GM21576 (cell line): ENCODE measurements around the gene GPRC5B.

Experiments used
- ATAC-seq: cut with Tn5 transposase; IDR thresholded peaks from one replicate; pipeline ENCODE4 v1.9.1; 2021; ENCODE audit warnings: mild to moderate bottlenecking, moderate library complexity; ENCODE audit not compliant: unreplicated experiment

GPRC5B gene

DNA sequence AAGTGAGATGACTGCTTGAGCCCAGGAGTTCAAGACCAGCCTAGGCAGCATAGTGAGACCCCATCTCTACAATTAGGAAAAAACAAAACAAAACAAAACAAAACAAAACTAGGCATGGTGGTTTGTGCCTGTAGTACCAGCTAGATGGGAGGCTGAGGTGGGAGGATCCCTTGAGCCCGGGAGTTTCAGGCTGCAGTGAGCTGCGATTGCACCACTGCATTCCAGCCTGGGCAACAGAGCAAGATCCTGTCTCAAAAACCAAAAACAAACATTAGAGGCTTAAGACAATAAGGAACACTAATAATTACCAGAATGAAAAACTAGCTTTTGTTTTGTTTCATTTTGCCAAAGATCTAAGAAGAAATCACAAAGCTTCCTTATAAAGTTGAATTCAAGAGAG, 69.2 kb downstream of the GPRC5B start:
- ATAC-seq: no peak

DNA sequence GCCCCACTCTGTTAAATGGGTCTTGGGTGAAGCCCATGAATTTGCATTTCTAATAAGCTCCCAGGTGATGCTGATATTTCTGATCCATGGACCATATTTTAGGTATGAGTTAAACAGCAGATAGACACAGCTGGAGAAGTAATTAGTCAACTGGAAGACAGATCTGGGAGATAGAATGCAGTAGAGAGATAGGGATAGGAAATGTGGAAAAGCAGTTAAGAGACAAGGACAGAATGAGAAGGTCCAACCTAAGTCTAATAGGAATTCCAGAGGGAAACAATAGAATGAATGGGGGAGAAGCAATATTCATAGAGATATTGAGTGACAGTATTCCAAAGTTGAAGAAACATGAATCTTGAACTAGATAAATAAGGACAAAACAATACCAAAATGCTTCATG, 71.7 kb downstream of the GPRC5B start:
- ATAC-seq: no peak

DNA sequence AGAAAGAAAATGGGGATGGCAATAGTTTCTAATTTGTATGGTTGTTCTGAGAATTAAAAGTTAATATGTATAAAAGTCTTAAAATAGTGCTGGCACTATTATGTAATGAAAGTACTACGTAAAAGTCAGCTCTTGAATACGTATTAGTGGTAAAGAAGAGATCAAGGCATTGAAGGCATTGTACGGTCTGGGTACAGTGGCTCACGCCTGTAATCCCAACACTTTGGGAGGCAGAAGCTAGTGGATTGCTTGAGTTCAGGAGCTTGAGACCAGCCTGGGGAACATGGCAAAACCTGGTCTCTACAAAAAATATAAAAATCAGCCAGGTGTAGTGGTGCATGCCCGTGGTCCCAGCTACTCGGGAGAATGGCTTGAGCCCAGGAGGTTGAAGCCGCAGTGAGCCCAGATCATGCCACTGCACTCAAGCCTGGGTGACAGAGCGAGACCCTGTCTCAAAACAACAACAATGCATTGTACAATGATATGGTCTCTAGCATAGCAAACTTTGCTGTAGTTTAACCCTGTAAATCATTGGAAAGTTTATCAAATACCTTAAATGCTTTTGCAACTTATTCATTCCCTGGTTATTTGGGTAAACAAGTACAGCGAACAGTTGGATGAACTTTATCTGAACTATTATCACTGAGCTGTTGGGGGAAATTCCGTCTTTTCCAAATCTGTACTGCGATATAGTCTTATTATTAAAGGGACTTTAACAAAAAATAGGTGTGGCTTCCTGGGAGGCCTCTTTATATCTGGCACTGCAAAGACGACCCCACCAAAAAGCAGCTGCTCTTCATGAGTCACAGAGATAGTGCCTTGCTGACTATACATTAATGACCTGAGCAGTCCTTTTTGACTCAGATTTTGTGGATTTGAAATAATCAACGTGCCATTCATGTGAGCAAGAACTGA, 73.6 kb downstream of the GPRC5B start:
- ATAC-seq: no peak

DNA sequence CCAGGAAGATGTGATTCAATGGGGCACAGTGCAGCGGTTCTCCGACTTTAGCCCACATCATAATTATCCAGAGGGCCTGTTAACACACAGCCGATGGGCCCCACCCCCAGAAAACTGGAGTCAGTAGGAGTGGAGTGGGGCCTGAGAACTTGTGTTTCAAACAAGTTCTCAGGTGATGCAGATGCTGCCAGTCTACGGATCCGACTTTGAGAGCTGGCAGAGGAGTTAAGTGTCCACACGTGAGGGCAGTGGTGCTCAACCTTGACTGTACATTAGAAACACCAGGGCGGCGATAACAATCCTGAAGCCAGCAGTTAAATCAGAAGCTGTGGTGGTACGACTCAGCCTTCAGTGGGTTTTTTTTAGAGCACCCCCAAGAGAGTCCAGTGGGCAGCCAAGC, 75.0 kb downstream of the GPRC5B start:
- ATAC-seq: no peak

DNA sequence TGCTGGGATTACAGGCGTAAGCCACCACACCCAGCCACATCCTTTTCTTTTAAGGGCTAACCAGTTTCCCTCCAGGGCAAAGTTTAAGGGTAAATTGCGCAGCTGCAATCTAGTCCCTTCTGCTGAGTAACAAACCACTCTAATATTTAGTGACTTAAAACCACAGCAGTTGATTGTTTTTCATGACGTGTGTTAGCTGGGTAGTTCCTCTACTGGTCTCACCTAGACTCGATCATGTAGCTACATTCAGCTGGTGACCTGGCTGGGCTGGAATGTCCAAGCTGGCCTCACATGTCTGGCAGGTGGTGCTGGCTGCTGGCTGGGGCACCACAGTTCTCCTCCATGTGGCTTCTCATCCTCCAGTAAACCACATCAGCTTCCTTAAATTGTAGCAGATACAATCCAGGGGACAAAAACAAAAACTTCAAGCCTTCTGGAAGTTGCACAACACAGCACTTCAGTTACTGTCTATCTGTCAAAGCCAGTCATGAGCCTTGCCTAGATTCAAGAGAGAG, 75.5 kb downstream of the GPRC5B start:
- no peak for ATAC-seq

DNA sequence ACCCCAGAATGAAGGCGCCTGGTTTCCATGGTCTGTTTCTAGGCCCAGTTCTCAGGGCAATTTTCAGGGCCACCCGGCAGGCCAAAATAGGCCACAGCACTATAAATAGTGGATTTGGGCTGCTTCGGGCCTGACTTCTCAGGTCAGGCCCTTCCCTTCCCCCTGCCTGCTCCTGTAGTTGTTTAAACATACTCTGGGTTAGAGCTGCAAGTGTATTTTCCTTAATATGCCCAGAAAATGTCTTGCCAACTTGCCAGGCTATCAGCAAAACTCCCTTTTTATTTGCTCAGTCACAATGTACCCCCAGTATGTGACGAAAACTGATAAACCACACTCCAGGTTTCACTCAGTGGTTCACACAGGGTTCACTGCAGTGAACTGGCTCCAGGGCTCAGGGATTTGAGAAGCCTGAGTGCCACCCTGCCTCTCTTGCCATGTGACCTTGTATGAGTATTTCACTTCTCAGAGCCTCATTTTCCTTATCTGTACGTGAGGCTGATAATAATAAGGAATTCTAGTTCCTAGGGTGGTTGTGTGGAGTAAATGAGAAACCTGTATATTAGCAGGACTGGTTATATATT, 76.5 kb downstream of the GPRC5B start:
- no peak for ATAC-seq
